ENCODE data around the gene FADS1. TPM values are rescaled to one million over a fixed set of nuclear protein-coding genes. Genes with fewer than 3 reads are reported as not detected.
A peak's percentile ranks its signal among the peaks of the same experiment; 100 is the strongest.

Gene FADS1
- total and polyA plus RNA-seq, 2 of the 13 experiments (the other 11 are each of a cell fraction or from before 2014, with no cell fraction given): 91.8 to 108 TPM

DNA sequence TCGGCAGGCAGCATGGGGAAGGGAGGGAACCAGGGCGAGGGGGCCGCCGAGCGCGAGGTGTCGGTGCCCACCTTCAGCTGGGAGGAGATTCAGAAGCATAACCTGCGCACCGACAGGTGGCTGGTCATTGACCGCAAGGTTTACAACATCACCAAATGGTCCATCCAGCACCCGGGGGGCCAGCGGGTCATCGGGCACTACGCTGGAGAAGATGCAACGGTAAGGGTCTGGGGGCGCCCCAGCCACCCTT, 11.5 kb upstream of the FADS1 start (continued):
- TF ChIP-seq, protein P1, sequence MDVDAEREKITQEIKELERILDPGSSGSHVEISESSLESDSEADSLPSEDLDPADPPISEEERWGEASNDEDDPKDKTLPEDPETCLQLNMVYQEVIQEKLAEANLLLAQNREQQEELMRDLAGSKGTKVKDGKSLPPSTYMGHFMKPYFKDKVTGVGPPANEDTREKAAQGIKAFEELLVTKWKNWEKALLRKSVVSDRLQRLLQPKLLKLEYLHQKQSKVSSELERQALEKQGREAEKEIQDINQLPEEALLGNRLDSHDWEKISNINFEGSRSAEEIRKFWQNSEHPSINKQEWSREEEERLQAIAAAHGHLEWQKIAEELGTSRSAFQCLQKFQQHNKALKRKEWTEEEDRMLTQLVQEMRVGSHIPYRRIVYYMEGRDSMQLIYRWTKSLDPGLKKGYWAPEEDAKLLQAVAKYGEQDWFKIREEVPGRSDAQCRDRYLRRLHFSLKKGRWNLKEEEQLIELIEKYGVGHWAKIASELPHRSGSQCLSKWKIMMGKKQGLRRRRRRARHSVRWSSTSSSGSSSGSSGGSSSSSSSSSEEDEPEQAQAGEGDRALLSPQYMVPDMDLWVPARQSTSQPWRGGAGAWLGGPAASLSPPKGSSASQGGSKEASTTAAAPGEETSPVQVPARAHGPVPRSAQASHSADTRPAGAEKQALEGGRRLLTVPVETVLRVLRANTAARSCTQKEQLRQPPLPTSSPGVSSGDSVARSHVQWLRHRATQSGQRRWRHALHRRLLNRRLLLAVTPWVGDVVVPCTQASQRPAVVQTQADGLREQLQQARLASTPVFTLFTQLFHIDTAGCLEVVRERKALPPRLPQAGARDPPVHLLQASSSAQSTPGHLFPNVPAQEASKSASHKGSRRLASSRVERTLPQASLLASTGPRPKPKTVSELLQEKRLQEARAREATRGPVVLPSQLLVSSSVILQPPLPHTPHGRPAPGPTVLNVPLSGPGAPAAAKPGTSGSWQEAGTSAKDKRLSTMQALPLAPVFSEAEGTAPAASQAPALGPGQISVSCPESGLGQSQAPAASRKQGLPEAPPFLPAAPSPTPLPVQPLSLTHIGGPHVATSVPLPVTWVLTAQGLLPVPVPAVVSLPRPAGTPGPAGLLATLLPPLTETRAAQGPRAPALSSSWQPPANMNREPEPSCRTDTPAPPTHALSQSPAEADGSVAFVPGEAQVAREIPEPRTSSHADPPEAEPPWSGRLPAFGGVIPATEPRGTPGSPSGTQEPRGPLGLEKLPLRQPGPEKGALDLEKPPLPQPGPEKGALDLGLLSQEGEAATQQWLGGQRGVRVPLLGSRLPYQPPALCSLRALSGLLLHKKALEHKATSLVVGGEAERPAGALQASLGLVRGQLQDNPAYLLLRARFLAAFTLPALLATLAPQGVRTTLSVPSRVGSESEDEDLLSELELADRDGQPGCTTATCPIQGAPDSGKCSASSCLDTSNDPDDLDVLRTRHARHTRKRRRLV (CRISPR knock-in tag; IDR thresholded peaks at IDR 0.05): no peak
- TF ChIP-seq, protein P2, sequence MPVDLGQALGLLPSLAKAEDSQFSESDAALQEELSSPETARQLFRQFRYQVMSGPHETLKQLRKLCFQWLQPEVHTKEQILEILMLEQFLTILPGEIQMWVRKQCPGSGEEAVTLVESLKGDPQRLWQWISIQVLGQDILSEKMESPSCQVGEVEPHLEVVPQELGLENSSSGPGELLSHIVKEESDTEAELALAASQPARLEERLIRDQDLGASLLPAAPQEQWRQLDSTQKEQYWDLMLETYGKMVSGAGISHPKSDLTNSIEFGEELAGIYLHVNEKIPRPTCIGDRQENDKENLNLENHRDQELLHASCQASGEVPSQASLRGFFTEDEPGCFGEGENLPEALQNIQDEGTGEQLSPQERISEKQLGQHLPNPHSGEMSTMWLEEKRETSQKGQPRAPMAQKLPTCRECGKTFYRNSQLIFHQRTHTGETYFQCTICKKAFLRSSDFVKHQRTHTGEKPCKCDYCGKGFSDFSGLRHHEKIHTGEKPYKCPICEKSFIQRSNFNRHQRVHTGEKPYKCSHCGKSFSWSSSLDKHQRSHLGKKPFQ (CRISPR knock-in tag; IDR thresholded peaks at IDR 0.05; ENCODE audit: insufficient replicate concordance): peak; percentile 90
- 0 out of 2 replicates have a peak, but pooled peaks have one; percentile 6 for TF ChIP-seq ZNF772 (CRISPR knock-in tag; IDR thresholded peaks at IDR 0.05)
- TF ChIP-seq ISX (CRISPR knock-in tag; conservative IDR thresholded peaks at IDR 0.05): no peak
- no peak for TF ChIP-seq ZBTB39 (CRISPR knock-in tag; IDR thresholded peaks at IDR 0.05)
- TF ChIP-seq ZNF780A (CRISPR knock-in tag; IDR thresholded peaks at IDR 0.05): no peak
- TF ChIP-seq SCMH1 (CRISPR knock-in tag; IDR thresholded peaks at IDR 0.05; ENCODE audit: borderline replicate concordance): no peak
- TF ChIP-seq MED13 (CRISPR knock-in tag; IDR thresholded peaks at IDR 0.05): no peak
- no peak for TF ChIP-seq HOXA3 (CRISPR knock-in tag; IDR thresholded peaks at IDR 0.05)
- TF ChIP-seq CREBL2 (CRISPR knock-in tag; IDR thresholded peaks at IDR 0.05; ENCODE audit: borderline replicate concordance): no peak
- no peak for TF ChIP-seq TFDP2 (CRISPR knock-in tag; IDR thresholded peaks at IDR 0.05)
- peak; percentile 11 for TF ChIP-seq ZNF687 (CRISPR knock-in tag; IDR thresholded peaks at IDR 0.05)
- no peak for TF ChIP-seq ZNF264 (CRISPR knock-in tag; IDR thresholded peaks at IDR 0.05)
- no peak; the same call in 1 of the 2 replicates for TF ChIP-seq ZNF776 (CRISPR knock-in tag; IDR thresholded peaks at IDR 0.05)
- TF ChIP-seq ZNF160 (CRISPR knock-in tag; IDR thresholded peaks at IDR 0.05): no peak

Measured in HepG2 (cell line).